Middle frontal gyrus (tissue), 1 donor: ENCODE data around the gene CKAP2L.
"Not testable (repeated sequence)": the region's sequence is repeated elsewhere in the genome, so short reads cannot be mapped to it uniquely, and the experiment has no call there.

Source experiments
- DNase-seq: peaks from one replicate; pipeline ENCODE4 v3.0.0-alpha.2; 2015; ENCODE audit warnings: low spot score; ENCODE audit errors: extremely low spot score

The CKAP2L gene

DNA sequence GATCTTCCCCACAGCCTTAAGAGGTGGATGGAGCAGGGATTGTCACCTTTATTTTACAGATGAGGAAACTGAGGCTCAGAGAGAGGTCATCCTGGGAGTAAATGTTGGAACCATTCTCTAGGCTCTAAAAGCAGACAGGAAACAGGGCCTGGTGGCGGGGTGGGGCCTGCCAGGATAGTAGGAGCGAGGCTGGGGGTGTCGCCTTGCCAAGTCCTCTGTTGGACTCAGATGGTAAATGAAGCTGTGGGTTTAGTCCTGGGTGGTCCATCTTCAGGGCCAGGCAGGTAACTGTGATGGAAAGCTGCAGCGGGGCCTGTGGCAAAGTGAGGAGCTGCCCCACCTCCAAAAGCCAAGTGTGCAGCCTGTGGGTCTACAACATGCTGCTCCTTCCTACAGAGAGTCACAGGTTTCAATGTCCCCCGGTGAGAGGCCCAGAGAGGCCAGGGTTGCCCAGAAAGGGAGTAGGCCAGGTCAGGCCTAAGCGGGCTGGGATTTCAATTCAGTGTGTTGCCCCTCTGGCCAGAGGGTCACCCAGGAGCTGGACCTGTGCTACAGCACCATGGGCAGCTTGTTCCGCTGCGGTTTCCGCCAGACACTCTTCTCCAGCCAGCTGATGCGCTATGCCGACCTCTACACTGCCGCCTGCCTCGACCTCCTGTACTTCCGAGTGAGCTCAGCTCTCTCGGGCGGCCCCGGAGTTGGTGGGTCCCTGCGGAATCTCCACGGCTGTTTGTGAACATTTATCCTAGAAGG, 37.0 kb downstream of the CKAP2L start:
- no peak for DNase-seq

DNA sequence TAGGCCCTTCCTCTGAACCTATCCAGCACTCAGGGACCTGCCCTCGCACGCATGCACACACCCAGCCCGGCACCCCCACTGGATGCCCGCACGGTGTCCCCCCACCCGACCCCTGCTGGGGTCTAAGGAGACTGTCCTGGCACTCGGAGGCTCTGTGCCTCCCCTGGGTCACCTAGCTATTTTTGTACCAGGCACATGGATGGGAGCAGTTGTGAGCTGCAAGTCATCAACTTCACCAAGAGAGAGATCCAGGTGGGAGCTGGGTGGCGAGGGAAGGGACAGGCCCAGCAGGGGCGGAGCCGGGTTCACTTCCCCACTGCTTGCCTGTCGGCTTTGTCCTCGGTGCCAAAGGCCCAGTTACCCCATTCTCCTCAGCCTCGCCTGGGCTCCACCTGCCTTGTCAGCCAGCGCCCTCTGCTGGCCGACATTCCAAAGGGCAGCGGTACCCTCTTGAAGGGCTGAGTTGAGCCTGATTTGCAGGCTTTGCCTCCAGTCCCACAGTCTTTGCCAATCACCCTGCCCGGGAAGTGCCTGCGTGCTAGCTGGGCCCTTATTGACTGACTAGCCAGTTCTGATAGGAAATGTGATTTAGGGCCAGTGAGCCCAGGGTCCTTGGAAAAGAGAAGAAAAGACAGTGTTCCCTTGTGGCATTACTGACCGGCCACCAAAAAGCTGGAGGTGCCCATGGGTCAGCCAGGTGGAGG, 37.8 kb downstream of the CKAP2L start:
- peak; percentile 87 for DNase-seq

DNA sequence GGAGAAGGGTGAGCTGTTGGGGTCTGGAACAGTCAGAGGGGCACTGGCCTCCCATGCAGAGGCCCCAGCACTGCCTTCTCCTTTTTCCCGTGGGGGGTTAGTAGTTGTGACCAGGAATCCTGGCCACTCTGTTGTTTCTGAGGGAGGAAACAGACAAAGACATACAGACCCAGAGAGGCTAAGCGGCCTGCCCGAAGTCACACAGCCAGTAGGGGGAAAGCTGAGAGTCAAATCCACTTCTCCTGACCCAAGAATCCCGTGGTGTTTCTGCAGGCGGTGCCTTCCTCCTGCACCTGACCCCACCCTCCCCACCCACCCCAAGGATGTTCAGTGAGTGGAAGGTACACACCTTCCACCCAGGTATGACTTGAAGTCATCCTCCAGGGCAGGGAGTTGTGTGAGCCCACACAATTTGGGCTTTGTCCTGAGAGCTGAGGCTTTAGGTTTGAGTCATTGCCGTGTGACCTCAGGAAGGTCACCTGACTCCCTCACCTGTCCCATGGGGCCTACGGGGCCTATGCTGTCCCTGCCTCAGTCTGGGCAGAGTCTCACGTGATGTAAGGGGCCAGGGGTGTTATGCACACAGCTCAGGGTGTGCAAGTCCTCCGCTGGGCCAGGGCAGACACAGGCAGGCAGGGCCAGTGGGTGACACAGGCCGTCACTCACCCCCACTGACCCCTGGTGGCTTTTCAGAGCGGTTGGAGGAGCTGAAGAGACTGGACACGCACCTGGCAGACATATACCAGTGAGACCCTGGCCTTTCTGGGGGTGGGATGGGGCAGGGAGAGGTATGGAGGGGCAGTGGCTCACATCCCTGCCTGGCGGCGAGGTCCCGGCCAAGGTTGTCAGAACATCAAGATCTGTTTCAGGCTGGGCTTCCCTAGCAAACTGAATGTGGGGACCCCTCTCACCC, 38.6 kb downstream of the CKAP2L start:
- no peak for DNase-seq

DNA sequence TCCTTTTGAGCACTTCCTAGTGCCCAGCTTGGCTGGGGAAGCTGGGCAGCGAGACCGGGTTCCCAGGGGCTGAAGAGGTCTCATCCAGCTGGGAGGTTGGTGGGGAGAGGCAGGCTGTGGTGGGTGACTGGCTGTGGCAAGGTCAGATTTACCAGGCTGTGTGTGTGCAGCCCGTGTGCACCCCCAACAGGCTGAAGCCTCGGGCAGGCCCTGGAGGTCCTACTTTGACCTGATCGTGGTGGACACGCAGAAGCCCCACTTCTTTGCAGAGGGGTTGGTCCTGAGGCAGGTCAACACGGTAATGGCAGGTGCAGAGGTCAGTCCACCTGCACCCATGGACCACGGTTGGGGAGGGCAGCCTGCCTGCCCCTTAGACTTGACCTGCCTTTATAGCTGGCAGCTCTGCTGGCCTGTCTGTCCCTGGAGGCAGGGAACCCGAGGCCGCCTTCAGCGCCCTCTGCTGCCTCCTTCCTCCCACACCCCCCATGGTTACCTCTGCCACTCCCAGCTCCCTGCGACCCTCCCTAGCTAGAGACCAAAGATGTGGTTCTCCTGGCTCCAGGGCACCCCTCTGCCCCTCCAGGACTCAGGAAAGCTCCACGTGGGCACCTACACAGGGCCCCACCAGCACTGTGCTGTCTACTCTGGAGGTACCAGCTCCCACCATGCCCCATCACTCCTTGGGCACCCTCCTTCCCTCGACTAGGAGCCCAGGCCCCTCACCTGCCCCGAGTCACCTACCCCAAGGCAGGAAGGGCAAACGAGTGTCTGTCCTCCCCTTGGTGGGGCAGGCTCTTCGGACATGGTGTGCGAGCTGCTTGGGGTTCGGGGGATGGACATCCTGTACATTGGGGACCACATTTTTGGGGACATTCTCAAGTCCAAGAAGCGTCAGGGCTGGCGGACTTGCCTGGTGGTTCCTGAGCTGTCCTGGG, 39.6 kb downstream of the CKAP2L start:
- no peak for DNase-seq

DNA sequence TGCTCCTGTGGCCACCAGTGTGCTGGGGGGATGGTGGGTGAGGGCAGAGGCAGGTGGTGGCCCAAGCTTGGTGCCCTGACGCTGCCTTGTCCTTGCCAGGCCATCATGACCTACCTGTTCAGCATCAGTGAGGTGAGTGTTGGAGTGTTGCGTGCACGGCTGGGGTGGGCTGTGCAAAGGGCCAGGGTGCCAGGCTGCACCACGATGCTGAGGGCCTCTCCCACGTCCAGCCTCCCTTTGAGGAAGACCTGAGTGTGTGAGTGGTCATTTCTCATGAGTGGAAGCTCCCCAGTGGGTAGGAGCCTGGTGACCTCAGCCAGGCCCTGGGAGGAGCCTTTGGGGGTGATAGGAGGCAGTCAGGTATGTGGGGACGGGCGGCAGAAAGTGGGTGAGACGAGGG, 40.4 kb downstream of the CKAP2L start:
- DNase-seq, result no peak

DNA sequence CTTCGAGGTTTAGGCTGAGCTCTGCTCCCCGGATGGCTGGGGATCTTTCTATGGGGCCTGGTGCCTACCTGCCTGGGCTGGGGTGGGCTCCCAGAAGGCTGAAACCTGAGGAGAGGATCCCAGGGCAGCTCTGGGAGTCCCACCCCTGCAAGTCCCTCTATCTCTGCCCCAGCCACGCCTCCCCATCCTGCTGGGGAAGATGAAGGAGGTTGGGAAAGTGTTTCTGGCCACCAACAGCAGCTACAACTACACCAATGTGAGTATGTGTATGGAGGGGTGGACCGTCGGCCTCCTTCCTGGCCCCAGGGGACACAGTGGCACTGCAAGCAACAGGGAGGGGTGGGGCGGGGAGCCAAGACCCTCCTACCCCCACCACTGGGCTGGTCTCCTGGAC, 40.9 kb downstream of the CKAP2L start:
- DNase-seq, result no peak

DNA sequence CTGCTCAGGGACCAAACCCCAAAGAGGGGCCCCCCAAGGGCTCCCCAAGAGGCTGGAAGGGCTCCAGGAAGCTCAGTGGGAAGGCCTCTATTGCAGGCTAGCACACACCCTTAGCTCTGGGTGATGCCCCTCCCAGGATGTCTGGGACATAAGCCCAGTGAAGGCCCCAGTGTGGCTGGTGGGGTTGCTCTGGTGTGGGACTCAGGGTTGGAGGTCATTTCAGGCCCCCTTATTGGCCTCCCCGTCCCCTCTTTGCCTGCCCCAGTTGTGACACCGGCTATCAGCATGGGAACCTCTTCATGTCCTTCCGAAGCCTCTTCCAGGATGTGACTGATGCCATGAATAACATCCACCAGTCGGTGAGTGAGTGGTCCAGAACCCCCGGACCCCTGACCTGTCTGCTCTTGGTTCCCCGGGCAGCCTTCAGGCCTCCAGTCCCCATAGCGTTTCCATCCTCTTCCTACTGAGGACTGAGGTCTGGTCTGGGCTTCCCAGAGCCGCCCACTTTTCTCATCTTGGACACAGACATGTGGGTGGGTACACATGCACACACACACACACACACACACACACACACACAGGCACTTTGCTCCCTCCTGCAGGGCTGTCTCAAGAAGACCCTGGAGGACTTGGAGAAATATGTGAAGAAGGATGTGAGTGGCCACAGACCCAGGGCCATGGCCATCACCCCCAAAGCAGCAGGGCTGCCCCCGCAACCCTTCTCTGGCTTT, 41.4 kb downstream of the CKAP2L start:
- DNase-seq, result no peak

DNA sequence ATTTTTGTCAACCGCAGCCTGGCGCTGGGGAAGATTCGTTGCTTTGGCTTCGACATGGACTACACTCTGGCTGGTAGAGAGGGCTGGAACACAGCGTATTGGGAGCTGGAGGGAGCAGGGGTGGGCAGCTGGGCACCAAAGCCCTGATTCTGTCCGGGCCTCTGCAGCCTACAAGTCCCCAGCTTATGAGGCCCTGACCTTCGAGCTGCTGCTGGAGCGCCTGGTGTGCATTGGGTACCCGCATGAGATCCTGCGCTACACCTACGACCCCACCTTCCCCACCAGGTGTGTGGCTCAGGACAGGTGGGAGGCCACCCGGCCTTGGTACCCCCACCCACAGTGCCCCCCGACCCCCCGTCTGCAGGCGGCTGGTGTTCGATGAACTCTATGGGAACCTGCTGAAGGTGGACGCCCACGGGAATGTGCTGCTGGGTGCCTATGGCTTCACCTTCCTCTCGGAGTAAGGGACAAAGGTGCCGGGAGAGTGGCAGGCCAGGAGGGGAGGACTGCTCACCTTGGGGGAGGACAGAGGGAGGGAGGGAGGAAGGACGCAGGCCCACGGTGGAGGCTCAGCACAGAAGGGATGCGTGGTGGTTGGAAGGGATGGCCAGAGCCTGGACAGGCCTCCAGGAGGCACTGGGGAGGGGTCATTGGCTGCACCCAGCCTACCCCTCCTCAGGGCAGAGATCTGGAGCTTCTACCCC, 42.4 kb downstream of the CKAP2L start:
- no peak for DNase-seq

DNA sequence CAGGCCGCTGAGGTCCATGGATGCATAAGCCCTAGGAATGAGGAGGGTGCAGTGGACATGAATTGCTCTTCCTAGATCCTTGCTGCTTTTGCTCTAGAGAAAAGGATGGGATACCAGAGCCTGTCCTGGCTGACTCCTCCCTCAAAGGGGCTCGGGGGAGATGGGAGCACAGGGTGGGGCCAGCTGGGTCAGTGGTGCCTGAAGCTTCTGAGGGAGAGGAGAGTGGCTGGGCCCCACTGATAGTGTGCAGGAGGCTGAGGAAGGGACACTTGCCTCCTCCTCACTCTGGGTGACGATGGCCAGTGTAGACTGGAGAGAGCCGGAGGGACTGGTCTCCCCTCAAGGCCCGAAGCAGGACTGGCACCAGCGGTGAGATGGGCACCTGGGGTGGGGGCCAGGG, 43.6 kb downstream of the CKAP2L start, which contains the start of gene NT5DC4:
Gene NT5DC4 (plus strand): TSS at position 236 of the 400 bp plus-strand sequence. CDS start 60 bp downstream, at position 296.
- DNase-seq, result no peak

DNA sequence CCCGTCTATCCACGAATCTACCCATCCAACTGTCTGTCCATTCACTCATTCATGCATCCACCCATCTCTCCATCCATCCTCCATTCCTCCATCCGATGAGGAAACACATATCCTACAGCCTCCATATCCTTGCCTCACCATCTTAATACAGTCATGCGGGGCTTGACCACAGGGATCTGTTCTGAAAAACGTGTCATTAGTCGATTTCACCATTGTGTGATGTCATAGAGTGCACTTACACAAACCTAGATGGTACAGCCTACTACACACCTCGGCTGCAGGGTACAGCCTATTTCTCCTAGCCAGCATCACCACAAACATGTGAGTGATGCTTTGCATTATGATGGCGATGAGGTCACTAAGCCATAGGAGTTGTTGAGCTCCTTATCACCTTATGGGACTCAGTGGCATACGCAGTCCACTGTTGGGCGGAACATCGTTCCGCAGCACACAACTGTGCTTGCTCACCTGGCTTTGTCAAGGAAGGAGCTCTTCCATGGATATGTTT, 45.5 kb downstream of the CKAP2L start:
- DNase-seq, result no peak

DNA sequence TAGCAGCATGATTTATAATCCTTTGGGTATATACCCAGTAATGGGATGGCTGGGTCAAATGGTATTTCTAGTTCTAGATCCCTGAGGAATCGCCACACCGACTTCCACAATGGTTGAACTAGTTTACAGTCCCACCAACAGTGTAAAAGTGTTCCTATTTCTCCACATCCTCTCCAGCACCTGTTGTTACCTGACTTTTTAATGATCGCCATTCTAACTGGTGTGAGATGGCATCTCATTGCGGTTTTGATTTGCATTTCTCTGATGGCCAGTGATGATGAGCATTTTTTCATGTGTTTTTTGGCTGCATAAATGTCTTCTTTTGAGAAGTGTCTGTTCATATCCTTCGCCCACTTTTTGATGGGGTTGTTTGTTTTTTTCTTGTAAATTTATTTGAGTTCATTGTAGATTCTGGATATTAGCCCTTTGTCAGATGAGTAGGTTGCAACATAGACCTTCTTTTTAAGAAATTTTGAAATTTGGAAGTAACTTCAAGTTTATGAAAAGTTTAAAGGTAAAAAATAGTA, 47.5 kb downstream of the CKAP2L start:
- DNase-seq, result not testable (repeated sequence)

DNA sequence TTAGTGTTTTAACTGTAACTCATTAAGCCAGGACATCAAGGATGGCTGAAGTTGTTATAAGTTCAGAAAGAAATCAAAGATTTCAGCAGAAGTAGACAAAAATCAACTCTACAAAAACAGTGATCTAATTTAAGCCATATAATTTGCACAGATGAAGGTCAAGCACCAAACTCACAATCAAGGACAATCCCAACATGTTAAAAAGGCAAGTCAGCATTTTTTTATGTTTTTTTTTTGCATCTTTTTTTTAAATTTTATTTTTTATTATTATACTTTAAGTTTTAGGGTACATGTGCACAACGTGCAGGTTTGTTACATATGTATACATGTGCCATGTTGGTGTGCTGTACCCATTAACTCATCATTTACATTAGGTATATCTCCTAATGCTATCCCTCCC, 48.3 kb downstream of the CKAP2L start:
- not testable (repeated sequence) for DNase-seq

DNA sequence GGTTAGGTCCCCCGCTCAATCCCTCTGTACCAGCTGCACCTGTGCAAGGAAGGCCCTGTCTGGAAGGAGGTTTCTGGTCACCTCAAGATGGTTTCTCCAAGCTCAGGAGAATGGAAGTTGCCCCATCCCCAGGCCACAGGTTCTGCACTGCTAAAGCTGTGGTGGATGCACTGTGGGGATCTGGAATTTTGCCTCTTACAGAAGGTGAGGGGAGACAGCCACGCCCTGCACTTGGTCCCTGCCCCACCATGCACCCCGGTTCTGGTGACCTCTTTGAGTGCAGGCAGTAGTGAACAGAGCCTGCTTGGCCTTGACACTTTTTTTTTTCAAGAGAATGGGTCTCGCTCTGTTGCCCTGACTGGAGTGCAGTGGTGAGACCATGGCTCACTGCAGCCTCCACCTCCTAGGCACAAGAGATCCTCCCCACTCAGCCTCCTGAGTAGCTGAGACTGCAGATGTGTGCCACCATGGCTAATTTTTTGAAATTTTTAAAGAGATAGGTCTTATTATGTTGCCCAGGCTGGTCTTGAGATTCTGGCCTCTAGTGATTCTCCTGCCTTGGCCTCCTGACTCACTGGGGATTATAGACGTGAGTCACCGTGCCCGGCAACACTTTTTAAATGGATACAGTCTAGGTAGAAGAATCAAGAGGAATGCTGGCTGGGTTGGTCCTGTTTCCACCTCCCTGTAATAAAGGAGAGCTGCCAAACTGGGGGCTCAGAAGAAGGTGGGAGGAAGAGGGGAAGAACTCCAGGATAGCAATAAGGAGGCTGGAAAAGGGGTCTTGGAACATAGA, 49.4 kb downstream of the CKAP2L start:
- DNase-seq, result no peak

DNA sequence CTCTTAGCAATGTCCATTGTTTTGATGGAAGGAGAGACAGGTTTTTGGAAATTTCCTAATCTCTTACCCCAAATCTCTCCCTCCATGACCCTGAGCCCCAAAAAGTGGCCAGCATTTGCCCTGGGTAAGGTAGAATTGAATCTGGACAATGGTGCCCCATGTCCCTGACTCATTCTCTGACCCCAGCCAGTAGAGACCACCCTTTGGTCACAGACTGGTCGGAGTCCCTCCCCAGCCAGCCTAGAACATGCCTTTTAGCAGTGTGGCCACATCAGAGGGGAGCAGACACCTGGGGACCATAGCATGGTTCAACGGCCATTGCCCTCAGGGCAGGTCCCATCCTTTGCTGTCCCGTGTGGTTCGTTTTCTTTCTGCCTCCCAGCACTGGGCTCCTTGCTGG, 50.1 kb downstream of the CKAP2L start:
- no peak for DNase-seq

DNA sequence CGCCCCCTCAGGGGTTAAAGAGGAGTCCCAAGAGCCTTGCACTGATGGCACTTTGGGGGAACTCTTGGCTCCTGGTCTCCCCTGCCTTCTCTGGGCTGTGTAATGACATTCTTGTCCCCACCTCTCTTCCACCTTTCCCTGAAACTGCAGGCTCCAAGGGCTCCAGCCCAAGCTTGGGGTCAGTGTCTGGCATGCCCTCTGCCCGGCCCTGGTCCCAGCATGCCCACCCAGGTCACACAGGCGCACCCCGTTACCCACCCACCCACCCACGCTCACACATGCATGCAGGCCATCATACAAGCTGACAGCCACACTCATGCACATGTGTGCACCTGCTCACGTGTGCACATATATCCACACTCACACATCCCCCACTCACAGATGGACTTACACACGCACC, 50.5 kb downstream of the CKAP2L start:
- DNase-seq, result no peak

DNA sequence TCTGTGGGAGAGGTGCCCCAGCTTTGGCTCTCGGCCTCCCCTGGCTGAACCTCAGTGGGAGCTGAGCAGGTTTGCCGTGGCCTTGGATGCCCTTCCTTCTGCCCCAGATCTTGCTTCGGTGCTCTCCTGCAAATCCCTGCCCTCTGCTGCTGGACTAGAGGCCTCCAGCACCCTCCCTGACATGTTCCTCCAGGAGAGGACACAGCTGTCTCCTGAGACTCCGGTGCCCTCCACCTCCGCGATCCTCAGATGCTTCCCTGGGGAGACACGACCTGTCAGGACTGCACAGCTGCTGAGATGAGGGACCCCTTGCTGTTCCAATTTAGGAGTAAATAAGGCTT, 50.9 kb downstream of the CKAP2L start:
- DNase-seq, result no peak

DNA sequence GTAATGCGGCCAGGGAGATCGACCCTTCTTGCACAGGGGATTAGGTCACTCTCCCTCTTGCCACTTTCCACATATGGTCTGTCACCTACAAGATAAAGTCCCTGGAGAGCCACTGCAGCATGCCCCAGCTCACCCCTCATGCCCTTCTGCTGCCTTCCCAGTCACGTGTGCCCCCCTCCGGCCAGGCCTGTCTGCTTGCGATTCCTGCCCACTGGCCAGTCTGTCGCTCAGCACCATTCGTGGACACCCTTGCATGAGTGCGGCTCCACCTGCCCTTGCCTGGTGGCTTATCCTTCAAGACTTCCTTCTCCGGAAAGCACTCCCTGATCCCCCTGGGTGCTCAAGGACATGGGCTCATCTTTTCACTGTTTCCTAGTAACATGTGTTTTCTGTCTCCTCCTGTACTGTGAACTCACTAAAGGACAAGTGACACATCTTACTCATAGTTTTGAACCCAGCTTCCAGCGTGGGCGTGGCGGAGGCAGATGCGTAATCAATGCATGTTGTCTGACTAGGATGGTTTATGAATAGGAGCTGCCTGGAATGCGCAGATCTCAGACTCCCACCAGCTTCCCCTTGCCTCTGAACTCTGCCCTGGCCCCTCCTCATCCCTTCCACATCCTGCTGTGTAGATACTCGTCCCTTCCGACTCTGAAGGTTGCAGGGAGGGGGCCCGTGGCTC, 51.4 kb downstream of the CKAP2L start:
- no peak for DNase-seq

DNA sequence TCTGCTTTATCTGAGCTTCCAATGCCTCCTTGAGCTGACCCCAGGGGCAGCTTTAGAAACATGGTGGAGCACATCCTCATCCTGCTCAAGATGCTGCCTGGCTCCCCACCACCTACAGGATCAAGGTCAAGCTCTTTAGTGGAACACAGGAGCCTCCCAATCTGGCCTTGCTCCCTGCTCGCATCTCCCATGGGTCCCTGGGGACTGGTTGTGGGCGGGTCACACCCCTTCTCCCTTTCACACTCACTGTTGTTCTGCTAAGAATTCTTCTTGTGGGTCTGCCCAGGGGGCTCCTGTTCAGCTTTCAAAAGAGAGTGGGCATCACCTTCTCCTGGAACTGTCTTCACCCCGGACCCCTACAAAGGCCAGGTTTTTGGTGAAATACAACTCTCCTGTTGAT, 51.9 kb downstream of the CKAP2L start:
- no peak for DNase-seq
